Fibroblast of lung (primary cell): ENCODE measurements around the gene PLCB2. TPM values are rescaled to one million over a fixed set of nuclear protein-coding genes. Genes with fewer than 3 reads are reported as not detected.
A peak's percentile ranks its signal among the peaks of the same experiment; 100 is the strongest.

Experiments used
- DNase-seq, 2 donors: peaks; one replicate each; pipeline versions ENCODE4 v3.0.0 to v3.0.0-alpha.2; 2010; ENCODE audit warnings: low read depth in 2 of 2
- H2AFZ ChIP-seq: 2 replicates; pipeline ENCODE4 v1.5.1; 2012; ENCODE audit warnings: low read length, control low read depth, inconsistent platforms
- H3K27ac ChIP-seq: 2 replicates; pipeline ENCODE4 v1.5.1; 2011; ENCODE audit warnings: low read length, control low read depth; ENCODE audit not compliant: insufficient read depth
- H3K27me3 ChIP-seq: 2 replicates; pipeline ENCODE4 v1.5.1; 2011; ENCODE audit warnings: mild to moderate bottlenecking, low read length; ENCODE audit not compliant: control insufficient read depth, insufficient read depth
- H3K36me3 ChIP-seq: 2 replicates; pipeline ENCODE4 v1.5.1; 2011; ENCODE audit warnings: low read length; ENCODE audit not compliant: control insufficient read depth, insufficient read depth
- H3K4me1 ChIP-seq: 2 replicates; pipeline ENCODE4 v1.5.1; 2011; ENCODE audit warnings: low read length; ENCODE audit not compliant: control insufficient read depth, insufficient read depth; ENCODE audit errors: extremely low read depth
- H3K4me2 ChIP-seq: 2 replicates; pipeline ENCODE4 v1.5.1; 2011; ENCODE audit warnings: low read length, control low read depth; ENCODE audit not compliant: insufficient read depth; ENCODE audit errors: extremely low read depth
- H3K4me3 ChIP-seq, 4 experiments: fragments of 200-600 bp in 1 of 4; sonication (generic) in 1 of 4; replicated peaks in 1 of 4; 2 replicates each; pipeline ENCODE4 v1.5.1; 2011 to 2016; ENCODE audit warnings: low read length in 4 of 4, low read depth in 3 of 4, mild to moderate bottlenecking in 3 of 4, control low read depth in 2 of 4, inconsistent platforms in 1 of 4, mixed read lengths in 1 of 4; ENCODE audit not compliant: insufficient read depth in 1 of 4; ENCODE audit errors: control extremely low read depth in 1 of 4
- H3K79me2 ChIP-seq: 2 replicates; pipeline ENCODE4 v1.5.1; 2012; ENCODE audit warnings: mild to moderate bottlenecking, low read length, inconsistent platforms; ENCODE audit not compliant: control insufficient read depth, insufficient read depth
- H3K9ac ChIP-seq: 2 replicates; pipeline ENCODE4 v1.5.1; 2011; ENCODE audit warnings: mild to moderate bottlenecking, low read length, control low read depth; ENCODE audit not compliant: insufficient read depth
- H3K9me3 ChIP-seq: 2 replicates; pipeline ENCODE4 v1.5.1; 2012; ENCODE audit warnings: low read depth, low read length; ENCODE audit not compliant: control insufficient read depth, insufficient read depth
- H4K20me1 ChIP-seq: 2 replicates; pipeline ENCODE4 v1.5.1; 2011; ENCODE audit warnings: low read length; ENCODE audit not compliant: control insufficient read depth, insufficient read depth; ENCODE audit errors: extremely low read depth
- CTCF ChIP-seq, 2 donors: IDR thresholded peaks in 1 of 2; conservative IDR thresholded peaks in 1 of 2; 1 replicate in 1 of 2; 2 replicates in 1 of 2; pipeline ENCODE4 v1.5.1; 2011 to 2012; ENCODE audit warnings: low read length in 2 of 2, control low read depth in 1 of 2, inconsistent platforms in 1 of 2, low read depth in 1 of 2, mild to moderate bottlenecking in 1 of 2
- EZH2 ChIP-seq: IDR thresholded peaks from 2 replicates; pipeline ENCODE4 v1.5.1; 2012; ENCODE audit warnings: low read length, control low read depth, mild to moderate bottlenecking; ENCODE audit errors: missing control alignments
- polyA plus RNA-seq, 2 donors: library from polyadenylated mRNA; depleted of rRNA in 1 of 2; stranded (reverse) in 1 of 2; unstranded in 1 of 2; fragments of >200 nt; gene quantifications; 2 replicates each; pipeline ENCODE4 v1.2.1, GENCODE V29; 2011 to 2012; ENCODE audit warnings: missing spikeins in 1 of 2
- total RNA-seq: library from RNA; depleted of rRNA; stranded (reverse); fragments of >200 nt; gene quantifications from 2 replicates; pipeline ENCODE4 v1.2.1, GENCODE V29; 2014

The PLCB2 gene
- total and polyA plus RNA-seq, 2 donors (not counting 1 experiment from before 2014, with no cell fraction given), result under 0.01 to 0.40 TPM

DNA sequence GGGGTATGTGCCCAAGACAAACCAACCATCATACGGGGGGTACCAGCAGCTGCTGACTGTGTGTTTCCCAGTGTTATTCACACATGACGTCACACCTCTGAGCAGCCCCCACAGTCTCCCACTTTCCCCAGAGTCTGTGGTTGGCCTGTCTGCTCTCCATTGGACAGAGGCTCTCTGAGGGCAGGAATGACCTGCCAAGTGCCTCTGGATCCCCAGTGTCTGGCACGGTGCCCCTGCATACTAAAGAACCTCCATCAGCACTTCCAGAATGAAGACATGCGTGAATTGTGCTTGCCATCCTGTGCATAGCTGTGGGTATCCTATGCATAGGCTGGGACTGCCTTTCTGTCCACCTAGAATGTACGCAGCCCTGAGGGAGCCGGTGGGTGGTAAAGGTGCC, 36.5 kb upstream of the PLCB2 start:
- no peaks in the 10 kb centered on the region for H4K20me1 ChIP-seq
- H3K27me3 ChIP-seq, result no peaks in the 10 kb centered on the region
- H2AFZ ChIP-seq, result no peak overlapping the region
- DNase-seq, result peak in 1 of 2 donors; percentile 81
- H3K9ac ChIP-seq, result no peak overlapping the region
- peaks cover 9% of the 10 kb centered on the region for H3K79me2 ChIP-seq
- no peaks in the 10 kb centered on the region for H3K36me3 ChIP-seq
- peak overlapping the region; percentile 65 for H3K27ac ChIP-seq
- no peak overlapping the region for H3K4me3 ChIP-seq
- H3K4me2 ChIP-seq, result no peak overlapping the region
- H3K9me3 ChIP-seq, result no peaks in the 10 kb centered on the region
- peaks cover 31% of the 10 kb centered on the region for H3K4me1 ChIP-seq
- TF ChIP-seq CTCF (conservative IDR thresholded peaks at IDR 0.05 in 1 of 2, IDR thresholded peaks at IDR 0.05 in 1 of 2; ENCODE audit: low read depth in 1 of 2, low read length in 2 of 2) (no peak), EZH2 (no peak)

DNA sequence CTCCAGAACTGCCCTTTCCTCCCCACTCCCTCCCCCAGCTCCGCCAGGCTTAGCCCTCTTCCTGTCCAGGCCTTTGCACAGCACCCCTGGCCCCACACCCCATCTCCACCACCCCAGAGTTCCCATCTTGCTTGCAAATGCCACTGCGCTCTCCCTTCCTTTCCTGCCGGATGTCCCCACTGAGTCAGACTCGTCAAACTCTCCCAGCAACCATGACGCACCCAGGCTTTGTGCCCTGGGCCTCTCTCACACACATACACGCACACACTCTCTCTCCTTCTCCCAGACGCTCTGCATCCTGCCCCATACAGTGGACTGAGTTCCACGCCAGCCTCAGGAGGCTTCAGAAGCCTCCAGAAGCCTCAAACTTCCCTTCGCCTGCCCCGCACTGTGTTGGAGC, 35.8 kb upstream of the PLCB2 start:
- no peak overlapping the region for H3K4me3 ChIP-seq
- H3K27me3 ChIP-seq, result no peaks in the 10 kb centered on the region
- peak overlapping the region; percentile 34 for H3K9ac ChIP-seq
- peaks cover 14% of the 10 kb centered on the region for H3K79me2 ChIP-seq
- DNase-seq, result peak; percentile 87 to 97
- H3K27ac ChIP-seq, result peak overlapping the region; percentile 65
- H4K20me1 ChIP-seq, result no peaks in the 10 kb centered on the region
- peaks cover 36% of the 10 kb centered on the region for H3K4me1 ChIP-seq
- H3K9me3 ChIP-seq, result no peaks in the 10 kb centered on the region
- H3K36me3 ChIP-seq, result no peaks in the 10 kb centered on the region
- no peak for TF ChIP-seq CTCF (conservative IDR thresholded peaks at IDR 0.05 in 1 of 2, IDR thresholded peaks at IDR 0.05 in 1 of 2; ENCODE audit: low read depth in 1 of 2, low read length in 2 of 2)
- TF ChIP-seq EZH2, result no peak
- H2AFZ ChIP-seq, result no peak overlapping the region
- no peak overlapping the region for H3K4me2 ChIP-seq

DNA sequence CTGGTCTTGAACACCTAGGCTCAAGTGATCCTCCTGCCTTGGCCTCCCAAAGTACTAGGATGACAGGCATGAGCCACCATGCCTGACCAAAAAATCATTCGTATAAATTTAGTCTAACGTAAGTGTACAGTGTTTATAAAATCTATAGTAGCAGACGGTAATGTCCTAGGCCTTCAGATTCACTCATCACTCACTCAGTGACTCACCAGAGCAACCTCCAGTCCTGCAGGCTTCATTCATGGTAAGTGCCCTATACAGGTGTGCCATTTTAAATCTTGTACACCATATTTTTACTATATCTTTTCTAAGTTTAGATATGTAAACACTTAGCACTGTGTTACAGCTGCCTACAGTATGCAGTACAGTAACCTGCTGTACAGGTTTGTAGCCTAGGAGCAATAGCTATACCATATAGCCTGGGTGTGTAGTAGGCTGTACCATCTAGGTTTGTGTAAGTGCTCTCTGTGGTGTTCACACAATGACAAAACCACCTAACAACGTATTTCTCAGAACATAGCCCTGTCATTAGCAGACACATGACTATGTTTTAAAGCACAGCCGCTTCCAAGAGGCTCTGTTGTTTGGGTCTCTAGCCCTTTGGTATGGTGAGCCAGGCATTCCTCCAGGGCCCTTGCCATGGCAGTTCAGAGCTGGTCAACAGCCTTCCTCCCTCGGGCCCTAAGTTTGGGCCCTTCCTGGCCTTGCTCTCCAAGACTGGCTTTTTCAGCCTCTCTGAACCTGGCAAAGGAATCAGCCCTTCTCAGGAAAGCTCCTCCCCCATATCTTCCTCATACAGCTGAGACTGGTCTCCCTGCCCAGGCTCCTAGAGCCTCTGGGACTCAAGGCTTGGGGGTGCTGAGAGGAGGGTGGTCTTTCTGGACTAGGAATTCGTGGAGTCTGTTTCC, 34.9 kb upstream of the PLCB2 start:
- Histone ChIP-seq H4K20me1 (no peaks in the 10 kb centered on the region), H3K4me1 (peaks cover 41% of the 10 kb centered on the region), H3K9me3 (no peaks in the 10 kb centered on the region), H3K27me3 (no peaks in the 10 kb centered on the region), H3K9ac (peak overlapping the region; percentile 20), H3K27ac (peak overlapping the region; percentile 65), H3K79me2 (peaks cover 18% of the 10 kb centered on the region), H3K4me3 (no peak overlapping the region), H3K4me2 (no peak overlapping the region), H3K36me3 (no peaks in the 10 kb centered on the region), H2AFZ (peak overlapping the region; percentile 15)
- no peak for TF ChIP-seq EZH2
- TF ChIP-seq CTCF (conservative IDR thresholded peaks at IDR 0.05 in 1 of 2, IDR thresholded peaks at IDR 0.05 in 1 of 2; ENCODE audit: low read depth in 1 of 2, low read length in 2 of 2), result no peak
- peak in 1 of 2 donors; percentile 53 for DNase-seq
